ENCODE measurements around the gene LRRFIP2.

LRRFIP2 gene

GRCh38 chr3:37016903-37017302, 157.5 kb downstream of the LRRFIP2 start:
- DNase-seq = no peak

GRCh38 chr3:37015642-37016041, 158.7 kb downstream of the LRRFIP2 start:
- DNase-seq = no peak

GRCh38 chr3:37014620-37015019, 159.8 kb downstream of the LRRFIP2 start:
- no peak for DNase-seq

All from CD4-positive, alpha-beta T cell treated with Interleukin-17A for 1 hour (primary cell).